Panc1 (cell line): ENCODE measurements around the gene AMIGO1. TPM values are rescaled to one million over a fixed set of nuclear protein-coding genes. Genes with fewer than 3 reads are reported as not detected.

ENCODE experiments used
- ATAC-seq: fragments of 200-7000 bp; cut with Tn5 transposase; 2 replicates; pipeline ENCODE4 v1.9.1; 2020; ENCODE audit warnings: mild to moderate bottlenecking, moderate library complexity
- Bru-seq: library from RNA; stranded (reverse); fragments of 400-500 nt; gene quantifications from one replicate; lab custom pipeline; 2021; lab: Mats Ljungman, UMichigan
- BruChase-seq, 2 experiments: library from RNA; stranded (reverse); fragments of 400-500 nt; gene quantifications; one replicate each; lab custom pipeline; 2021; lab: Mats Ljungman, UMichigan
- BruUV-seq: library from RNA; stranded (reverse); fragments of 400-500 nt; replicated peaks from 2 replicates; lab custom pipeline; 2021; lab: Mats Ljungman, UMichigan
- CTCF ChIA-PET: fragments of 300-600 bp; sonication (Branson Sonifier 250); formaldehyde crosslinking; loops from one replicate; lab custom pipeline; 2022; ENCODE audit warnings: antibody characterized with exemption; lab: Charles Lee
- POLR2A ChIA-PET: fragments of 300-600 bp; sonication (Branson Sonifier 250); formaldehyde crosslinking; loops from one replicate; lab custom pipeline; 2022; ENCODE audit warnings: antibody characterized with exemption; lab: Charles Lee
- DNase-seq: peaks from one replicate; pipeline ENCODE4 v3.0.0-alpha.2; 2010; ENCODE audit warnings: low read depth, low spot score
- H3K27ac ChIP-seq: 2 replicates; pipeline ENCODE4 v1.5.1; 2011; ENCODE audit warnings: mild to moderate bottlenecking, low read length, inconsistent platforms
- H3K27me3 ChIP-seq: fragments of 200-500 bp; sonication (Bioruptor generic); 2 replicates; pipeline ENCODE4 v1.6.0; 2014; ENCODE audit warnings: low read length, inconsistent platforms; ENCODE audit not compliant: control insufficient read depth, insufficient read depth
- H3K36me3 ChIP-seq: fragments of 200-500 bp; sonication (Bioruptor generic); 2 replicates; pipeline ENCODE4 v1.5.1; 2014; ENCODE audit warnings: inconsistent platforms, mild to moderate bottlenecking, low read length, moderate library complexity; ENCODE audit not compliant: control insufficient read depth, insufficient read depth
- H3K4me1 ChIP-seq: 2 replicates; pipeline ENCODE4 v1.5.1; 2011; ENCODE audit warnings: inconsistent platforms, mild to moderate bottlenecking, low read length, moderate library complexity; ENCODE audit not compliant: control insufficient read depth, insufficient read depth
- H3K4me3 ChIP-seq, 2 experiments: 2 replicates each; pipeline ENCODE4 v1.5.1; 2011 to 2012; ENCODE audit warnings: low read depth in 2 of 2, low read length in 2 of 2, mild to moderate bottlenecking in 2 of 2, inconsistent platforms in 1 of 2, moderate library complexity in 1 of 2
- H3K9me3 ChIP-seq: fragments of 200-500 bp; sonication (Bioruptor generic); 2 replicates; pipeline ENCODE4 v1.5.1; 2014; ENCODE audit warnings: low read depth, mild to moderate bottlenecking, inconsistent platforms, low read length, moderate library complexity; ENCODE audit not compliant: control insufficient read depth, insufficient read depth
- CTCF ChIP-seq: fragments of 450-650 bp; IDR thresholded peaks from 2 replicates; pipeline ENCODE4 v1.5.1; 2017; ENCODE audit warnings: mild to moderate bottlenecking
- POLR2AphosphoS5 ChIP-seq: IDR thresholded peaks from 2 replicates; pipeline ENCODE4 v1.6.1; 2012; ENCODE audit warnings: mild to moderate bottlenecking, low read depth, low read length, moderate library complexity
- SIN3A ChIP-seq: IDR thresholded peaks from 2 replicates; pipeline ENCODE4 v1.6.1; 2012; ENCODE audit warnings: low read depth, mild to moderate bottlenecking, low read length, moderate library complexity, borderline replicate concordance; ENCODE audit not compliant: insufficient read depth
- TCF7L2 ChIP-seq: IDR thresholded peaks from 2 replicates; pipeline ENCODE4 v1.6.1; 2011; ENCODE audit warnings: mild to moderate bottlenecking, low read depth, low read length, inconsistent platforms
- in situ Hi-C: cut with HindIII; loops from 2 replicates; pipeline ENCODE4 v1.10.0; 2016; ENCODE audit warnings: low sequenced_read_pairs, low pct_unique_long_range_greater_than_20kb
- intact Hi-C: fragments of 100-400 bp; cut with micrococcal nuclease; formaldehyde crosslinking; loops from one replicate; pipeline ENCODE4 v1.10.0; 2022; ENCODE audit not compliant: unreplicated experiment
- long read RNA-seq: library from polyadenylated mRNA; unstranded; transcript quantifications from one replicate; pipeline ENCODE4 v2.0.0, GENCODE V29; 2021; ENCODE audit not compliant: unreplicated experiment
- polyA plus RNA-seq: library from polyadenylated mRNA; unstranded; fragments of >200 nt; gene quantifications from one replicate; pipeline ENCODE4 v1.2.1, GENCODE V29; 2012; ENCODE audit warnings: missing spikeins; ENCODE audit not compliant: insufficient read length
- total RNA-seq: library from RNA; stranded (reverse); gene quantifications from one replicate; pipeline ENCODE4 v1.2.1, GENCODE V29; 2021; ENCODE audit not compliant: unreplicated experiment
- TF ChIP-seq, protein P1 (sequence below), 2 experiments: IDR thresholded peaks; 2 replicates each; pipeline ENCODE4 v1.6.1; 2011 to 2012; ENCODE audit warnings: low read depth in 2 of 2, control low read depth in 1 of 2, low read length in 1 of 2, mild to moderate bottlenecking in 1 of 2, moderate library complexity in 1 of 2; ENCODE audit not compliant: insufficient read depth in 1 of 2

AMIGO1 gene, protein sequence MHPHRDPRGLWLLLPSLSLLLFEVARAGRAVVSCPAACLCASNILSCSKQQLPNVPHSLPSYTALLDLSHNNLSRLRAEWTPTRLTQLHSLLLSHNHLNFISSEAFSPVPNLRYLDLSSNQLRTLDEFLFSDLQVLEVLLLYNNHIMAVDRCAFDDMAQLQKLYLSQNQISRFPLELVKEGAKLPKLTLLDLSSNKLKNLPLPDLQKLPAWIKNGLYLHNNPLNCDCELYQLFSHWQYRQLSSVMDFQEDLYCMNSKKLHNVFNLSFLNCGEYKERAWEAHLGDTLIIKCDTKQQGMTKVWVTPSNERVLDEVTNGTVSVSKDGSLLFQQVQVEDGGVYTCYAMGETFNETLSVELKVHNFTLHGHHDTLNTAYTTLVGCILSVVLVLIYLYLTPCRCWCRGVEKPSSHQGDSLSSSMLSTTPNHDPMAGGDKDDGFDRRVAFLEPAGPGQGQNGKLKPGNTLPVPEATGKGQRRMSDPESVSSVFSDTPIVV
- total RNA-seq (0.64 TPM), Bru-seq, nascent RNA (percentile 24 among the genes with signal in this experiment), BruChase-seq, experiment 1, labeled RNA remaining after a 2-hour chase (percentile 35 among the genes with signal in this experiment), BruChase-seq, experiment 2, labeled RNA remaining after a 6-hour chase (percentile 36 among the genes with signal in this experiment)
- 0.69 TPM for polyA plus RNA-seq
- long read RNA-seq, full-length matches to known transcripts: 1 of 2 reads
- long read RNA-seq, partial matches to known transcripts: 1 of 2 reads
- long read RNA-seq, other reads (novel, unspliced or antisense): 0 of 2 reads

DNA sequence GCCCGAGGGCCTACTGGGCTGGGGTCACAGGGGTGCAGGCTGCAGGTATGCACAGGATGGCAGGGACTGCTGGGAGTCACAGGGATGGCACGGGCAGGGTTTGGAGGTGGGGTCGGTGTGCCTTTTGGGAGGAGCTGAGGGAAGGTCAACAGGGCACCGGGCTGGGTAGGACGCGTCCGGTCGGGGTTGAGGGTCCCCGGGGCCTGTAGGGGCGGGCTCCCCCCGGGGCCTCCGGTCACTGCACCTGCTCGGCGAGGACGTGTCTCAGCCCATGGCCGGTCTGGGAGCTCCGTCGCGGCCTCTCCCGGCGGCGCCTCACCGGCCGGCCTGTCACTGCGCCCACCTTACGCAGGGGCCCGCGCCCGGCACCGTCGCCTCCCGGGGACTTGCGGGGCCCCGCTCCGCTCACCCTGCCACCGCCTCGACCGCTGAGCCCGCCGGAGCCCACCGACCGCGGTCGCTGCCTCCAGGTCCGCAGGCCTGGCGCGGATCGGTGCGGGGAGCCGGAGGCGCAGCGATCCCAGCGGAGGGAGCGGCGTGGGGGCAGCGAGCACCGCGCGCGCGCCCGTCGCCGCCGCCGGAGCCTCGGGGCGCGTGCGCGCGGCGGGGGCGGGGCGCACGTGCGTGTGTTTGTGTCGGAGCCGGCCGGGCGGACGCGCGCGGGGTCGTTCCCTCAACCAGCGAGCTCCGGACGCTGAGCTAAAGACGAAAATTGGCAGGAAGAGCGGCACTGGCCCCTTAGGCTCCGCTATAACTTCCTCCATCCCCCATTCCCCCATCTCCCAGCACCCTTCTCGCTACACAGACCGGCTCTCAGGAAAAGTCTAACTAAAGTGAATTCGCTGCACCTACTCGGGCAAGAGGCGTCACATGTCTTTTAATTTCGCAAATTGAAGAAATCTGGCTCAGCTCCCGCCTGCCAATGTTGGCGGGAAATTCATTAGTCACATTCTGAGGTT, at the start of gene AMIGO1:
Gene AMIGO1, minus strand, starts transcription at position 552 of the 959 bp plus-strand sequence. CDS start 815 bp downstream, outside the sequence.
- in situ Hi-C loops: no loop called here
- Histone ChIP-seq H3K36me3 (no peaks in the 10 kb centered on the region), H3K9me3 (no peaks in the 10 kb centered on the region), H3K4me3 (peak within 1 kb of the TSS; percentile 49 to 67), H3K27ac (no peak within 1 kb of the TSS), H3K4me1 (no peaks in the 10 kb centered on the region), H3K27me3 (no peaks in the 10 kb centered on the region)
- intact Hi-C loops: no loop called here
- ATAC-seq (peak; percentile 80), DNase-seq (no peak)
- TF ChIP-seq, protein P1, sequence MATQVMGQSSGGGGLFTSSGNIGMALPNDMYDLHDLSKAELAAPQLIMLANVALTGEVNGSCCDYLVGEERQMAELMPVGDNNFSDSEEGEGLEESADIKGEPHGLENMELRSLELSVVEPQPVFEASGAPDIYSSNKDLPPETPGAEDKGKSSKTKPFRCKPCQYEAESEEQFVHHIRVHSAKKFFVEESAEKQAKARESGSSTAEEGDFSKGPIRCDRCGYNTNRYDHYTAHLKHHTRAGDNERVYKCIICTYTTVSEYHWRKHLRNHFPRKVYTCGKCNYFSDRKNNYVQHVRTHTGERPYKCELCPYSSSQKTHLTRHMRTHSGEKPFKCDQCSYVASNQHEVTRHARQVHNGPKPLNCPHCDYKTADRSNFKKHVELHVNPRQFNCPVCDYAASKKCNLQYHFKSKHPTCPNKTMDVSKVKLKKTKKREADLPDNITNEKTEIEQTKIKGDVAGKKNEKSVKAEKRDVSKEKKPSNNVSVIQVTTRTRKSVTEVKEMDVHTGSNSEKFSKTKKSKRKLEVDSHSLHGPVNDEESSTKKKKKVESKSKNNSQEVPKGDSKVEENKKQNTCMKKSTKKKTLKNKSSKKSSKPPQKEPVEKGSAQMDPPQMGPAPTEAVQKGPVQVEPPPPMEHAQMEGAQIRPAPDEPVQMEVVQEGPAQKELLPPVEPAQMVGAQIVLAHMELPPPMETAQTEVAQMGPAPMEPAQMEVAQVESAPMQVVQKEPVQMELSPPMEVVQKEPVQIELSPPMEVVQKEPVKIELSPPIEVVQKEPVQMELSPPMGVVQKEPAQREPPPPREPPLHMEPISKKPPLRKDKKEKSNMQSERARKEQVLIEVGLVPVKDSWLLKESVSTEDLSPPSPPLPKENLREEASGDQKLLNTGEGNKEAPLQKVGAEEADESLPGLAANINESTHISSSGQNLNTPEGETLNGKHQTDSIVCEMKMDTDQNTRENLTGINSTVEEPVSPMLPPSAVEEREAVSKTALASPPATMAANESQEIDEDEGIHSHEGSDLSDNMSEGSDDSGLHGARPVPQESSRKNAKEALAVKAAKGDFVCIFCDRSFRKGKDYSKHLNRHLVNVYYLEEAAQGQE (IDR thresholded peaks at IDR 0.05; ENCODE audit: insufficient read depth in 1 of 2, low read depth in 2 of 2, low read length in 1 of 2): no peak
- TF ChIP-seq TCF7L2 (no peak), CTCF (no peak)
- ChIA-PET POLR2A (no interaction called here), CTCF (interaction anchor here (0.7 to 0.8 kb wide), 2 partner anchors 11 to 19 kb away, joined by 3 to 5 read pairs; no protein-coding TSS in a partner anchor)
- no TSS peak for BruUV-seq

GRCh38 chr1:109557520-109557919, 48.0 kb upstream of the AMIGO1 start:
- ATAC-seq (no peak), DNase-seq (no peak)
- H3K9me3 ChIP-seq: no peaks in the 10 kb centered on the region
- H3K27ac ChIP-seq: no peak overlapping the region
- TF ChIP-seq SIN3A: no peak
- TF ChIP-seq, protein P1 (IDR thresholded peaks at IDR 0.05; ENCODE audit: insufficient read depth in 1 of 2, low read depth in 2 of 2, low read length in 1 of 2): no peak
- no peak for TF ChIP-seq TCF7L2
- no peak for TF ChIP-seq CTCF
- no peak for TF ChIP-seq POLR2AphosphoS5
- H3K27me3 ChIP-seq: no peaks in the 10 kb centered on the region
- in situ Hi-C loops (no loop called here), intact Hi-C loops (no loop called here)
- ChIA-PET CTCF (no interaction called here), POLR2A (no interaction called here)
- H3K36me3 ChIP-seq: no peaks in the 10 kb centered on the region
- no peak overlapping the region for H3K4me3 ChIP-seq
- peaks cover 4% of the 10 kb centered on the region for H3K4me1 ChIP-seq
- no TSS peak for BruUV-seq
